CD4-positive, alpha-beta T cell treated with Interleukin-6 for 4 hours (primary cell): ENCODE data around the gene MTTP.

ENCODE experiments used
- DNase-seq: peaks from one replicate; pipeline ENCODE4 v3.0.0-alpha.2; 2020; ENCODE audit warnings: mixed read lengths

Gene MTTP

DNA sequence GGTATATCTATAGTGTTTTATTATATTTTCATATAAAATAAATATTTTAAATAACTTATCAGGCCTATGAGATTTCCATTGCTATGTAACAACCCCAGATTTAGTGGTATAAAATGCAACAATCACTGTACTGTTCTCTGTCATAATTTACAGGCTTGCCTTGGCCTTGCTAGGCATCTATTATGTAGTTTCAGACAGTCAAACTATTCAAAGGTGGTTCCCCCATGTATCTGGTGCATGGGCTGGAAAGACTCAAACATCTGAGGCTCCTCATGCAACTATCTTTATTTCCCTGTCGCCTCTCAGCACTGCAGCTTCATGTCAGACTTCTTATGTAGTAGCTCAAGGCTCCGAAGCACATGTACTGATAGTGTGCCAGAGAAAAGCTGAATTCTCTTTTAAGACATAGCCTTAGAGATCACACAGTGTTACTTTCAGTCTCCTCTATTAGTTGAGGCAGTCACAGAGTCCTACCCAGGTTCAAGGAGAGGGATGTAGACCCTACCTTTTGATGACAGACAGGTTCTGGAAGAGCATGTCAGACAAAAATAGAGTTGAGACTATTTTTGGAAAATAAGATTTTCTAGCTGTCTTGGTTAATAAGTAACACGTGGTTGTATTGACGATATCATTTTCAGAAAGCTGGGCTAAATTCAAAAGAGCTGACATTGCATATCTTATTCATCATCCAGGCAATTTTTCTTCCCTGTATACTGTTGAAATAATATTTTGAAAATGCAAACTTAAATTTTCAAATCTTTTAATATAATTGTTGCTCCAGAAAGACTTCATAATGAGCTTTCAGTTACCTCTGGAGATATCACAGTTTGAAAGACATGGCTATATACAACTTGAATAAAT, 19.4 kb downstream of the MTTP start:
- no peak for DNase-seq

DNA sequence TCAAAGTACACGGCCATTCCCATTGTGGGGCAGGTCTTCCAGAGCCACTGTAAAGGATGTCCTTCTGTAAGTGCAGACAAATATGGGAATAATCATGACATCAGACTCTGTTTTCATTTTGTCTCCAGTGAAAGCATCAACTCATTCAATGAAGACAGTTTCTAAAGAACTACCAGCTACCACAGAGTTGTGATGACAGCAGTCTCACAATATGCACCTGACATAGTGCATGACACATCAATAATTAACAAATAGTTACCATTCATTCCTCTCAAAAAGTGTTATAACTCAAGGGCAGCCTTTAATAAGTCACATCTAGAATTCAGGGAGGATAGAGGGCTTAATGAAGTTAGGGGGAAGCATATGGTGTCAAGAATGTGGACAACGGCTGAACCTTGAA, 20.2 kb downstream of the MTTP start:
- no peak for DNase-seq

DNA sequence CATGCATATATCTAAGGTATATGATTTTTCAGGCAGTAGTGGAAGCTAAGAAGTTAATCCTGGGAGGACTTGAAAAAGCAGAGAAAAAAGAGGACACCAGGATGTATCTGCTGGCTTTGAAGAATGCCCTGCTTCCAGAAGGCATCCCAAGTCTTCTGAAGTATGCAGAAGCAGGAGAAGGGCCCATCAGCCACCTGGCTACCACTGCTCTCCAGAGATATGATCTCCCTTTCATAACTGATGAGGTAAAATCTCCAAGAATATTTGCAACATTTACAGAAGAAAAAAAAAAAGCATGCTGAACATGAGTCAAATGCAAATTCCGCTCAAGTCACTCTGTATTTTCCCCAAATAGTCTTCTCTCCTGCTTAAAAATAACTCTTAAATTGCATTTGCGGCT, 32.1 kb downstream of the MTTP start:
- no peak for DNase-seq

- no peak for DNase-seq
Measured at GRCh38 chr4:99608417-99608816, 33.8 kb downstream of the MTTP start.

DNA sequence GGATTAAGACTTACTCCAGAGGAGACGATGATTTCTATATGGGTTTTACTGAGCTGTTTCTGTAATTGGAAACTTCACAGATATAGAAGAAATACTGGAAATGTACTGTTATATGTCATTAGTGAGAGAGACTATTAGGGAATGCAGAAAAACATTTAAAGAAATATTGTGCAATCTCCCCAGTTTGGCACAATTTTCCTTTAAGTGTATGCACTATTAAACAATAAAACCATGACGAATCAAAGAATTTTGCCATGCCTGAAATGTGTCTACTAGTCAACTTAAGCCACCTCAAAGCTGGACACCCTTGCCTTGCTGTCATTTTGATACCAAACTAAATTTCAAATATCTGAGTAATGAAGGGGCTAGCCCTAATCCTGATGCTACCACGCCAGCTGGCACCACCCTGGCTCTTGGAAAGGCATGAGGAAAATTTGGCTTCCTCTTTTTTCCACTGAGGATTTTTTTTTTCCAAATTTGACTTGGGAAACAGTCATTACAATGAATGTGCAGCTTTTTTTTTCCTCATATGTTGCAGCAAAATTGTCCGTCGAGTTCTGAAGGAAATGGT, 36.1 kb downstream of the MTTP start:
- no peak for DNase-seq

GRCh38 chr4:99612281-99612680, 37.7 kb downstream of the MTTP start:
- no peak for DNase-seq

DNA sequence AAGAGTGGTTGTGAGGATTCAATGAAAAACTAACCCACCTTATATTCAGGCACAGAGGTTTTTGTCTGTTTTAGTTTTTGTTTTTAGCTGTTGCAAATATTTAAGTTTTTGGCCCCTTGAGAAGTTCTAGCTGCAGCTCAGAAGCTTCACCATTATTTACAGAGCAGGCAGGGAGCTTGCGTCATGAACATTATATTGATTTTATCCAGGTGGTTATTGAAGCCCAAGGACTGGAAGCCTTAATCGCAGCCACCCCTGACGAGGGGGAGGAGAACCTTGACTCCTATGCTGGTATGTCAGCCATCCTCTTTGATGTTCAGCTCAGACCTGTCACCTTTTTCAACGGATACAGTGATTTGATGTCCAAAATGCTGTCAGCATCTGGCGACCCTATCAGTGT, 38.1 kb downstream of the MTTP start:
- no peak for DNase-seq

DNA sequence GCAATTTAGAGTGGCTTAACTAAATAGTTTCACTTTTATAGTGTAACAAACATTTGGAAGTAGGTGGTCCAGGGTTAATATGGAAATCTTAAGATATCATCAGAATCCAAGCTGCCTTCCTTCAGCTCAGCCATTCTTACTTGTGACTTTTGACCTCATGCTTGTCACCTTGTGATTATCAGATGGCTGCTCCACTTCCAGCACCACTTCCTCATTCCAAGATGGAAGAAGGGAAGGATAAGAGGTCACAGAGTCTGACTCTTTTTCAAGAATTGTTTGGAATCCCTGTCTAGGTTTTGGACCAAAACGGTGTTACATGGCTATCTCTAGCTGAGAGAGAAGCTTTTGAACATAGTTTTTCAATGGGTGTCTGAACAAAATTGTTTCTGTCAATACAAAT, 39.9 kb downstream of the MTTP start:
- DNase-seq = no peak

DNA sequence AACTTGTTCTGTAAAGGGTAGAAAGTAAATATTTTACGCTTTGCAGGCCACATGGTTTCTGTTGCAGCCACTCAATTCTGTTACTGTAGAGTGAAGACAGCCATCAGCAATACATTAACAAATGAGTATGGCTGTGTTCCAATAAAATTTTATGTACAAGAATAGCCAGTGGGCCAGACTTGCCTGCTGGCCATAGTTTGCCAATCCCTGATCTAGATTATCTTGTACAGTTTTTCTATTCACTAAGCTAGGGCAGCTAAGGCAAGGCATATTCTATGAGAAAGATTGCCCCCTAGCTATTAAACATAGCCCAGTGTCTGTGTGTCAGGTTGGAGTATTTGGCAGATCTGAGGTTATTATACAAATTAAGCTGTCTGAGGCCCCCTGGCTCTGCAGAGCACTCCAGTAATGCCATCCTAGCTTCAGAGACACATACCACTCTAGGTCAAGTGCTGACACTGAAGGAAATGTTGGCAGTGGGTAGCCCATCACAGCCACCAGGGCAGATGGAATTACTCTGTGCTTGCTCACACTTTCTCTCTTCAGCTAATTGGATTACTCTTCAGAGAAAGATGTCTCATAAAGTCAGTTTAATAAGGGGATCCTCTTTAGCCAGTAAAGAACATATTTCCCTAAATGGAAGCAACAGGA, 40.7 kb downstream of the MTTP start:
- no peak for DNase-seq

- DNase-seq = no peak
Measured at GRCh38 chr4:99617374-99617773, 42.8 kb downstream of the MTTP start.

- DNase-seq = no peak
Measured at GRCh38 chr4:99622341-99622740, 47.7 kb downstream of the MTTP start.

GRCh38 chr4:99624141-99624719, 49.6 kb downstream of the MTTP start:
- no peak for DNase-seq

DNA sequence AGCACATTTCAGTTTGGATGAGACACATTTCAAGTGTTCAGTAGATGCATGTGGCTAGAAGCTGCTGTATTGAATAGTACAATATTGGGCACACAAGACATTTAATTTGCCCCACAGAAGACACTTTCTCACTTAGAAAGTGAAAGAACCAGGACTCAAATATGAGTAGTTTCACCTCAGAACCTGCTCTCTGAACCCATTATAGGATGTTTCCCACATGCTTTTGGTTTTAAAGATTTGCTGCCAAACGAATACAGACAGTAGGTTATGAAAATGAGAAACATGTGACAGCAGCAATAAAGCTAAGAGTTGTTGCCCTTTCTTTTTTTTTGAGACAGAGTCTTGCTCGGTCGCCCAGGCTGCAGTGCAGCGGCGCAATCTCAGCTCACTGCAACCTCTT, 50.7 kb downstream of the MTTP start:
- no peak for DNase-seq

GRCh38 chr4:99628040-99628439, 53.4 kb downstream of the MTTP start:
- DNase-seq = no peak

GRCh38 chr4:99629962-99630554, 55.4 kb downstream of the MTTP start:
- no peak for DNase-seq

DNA sequence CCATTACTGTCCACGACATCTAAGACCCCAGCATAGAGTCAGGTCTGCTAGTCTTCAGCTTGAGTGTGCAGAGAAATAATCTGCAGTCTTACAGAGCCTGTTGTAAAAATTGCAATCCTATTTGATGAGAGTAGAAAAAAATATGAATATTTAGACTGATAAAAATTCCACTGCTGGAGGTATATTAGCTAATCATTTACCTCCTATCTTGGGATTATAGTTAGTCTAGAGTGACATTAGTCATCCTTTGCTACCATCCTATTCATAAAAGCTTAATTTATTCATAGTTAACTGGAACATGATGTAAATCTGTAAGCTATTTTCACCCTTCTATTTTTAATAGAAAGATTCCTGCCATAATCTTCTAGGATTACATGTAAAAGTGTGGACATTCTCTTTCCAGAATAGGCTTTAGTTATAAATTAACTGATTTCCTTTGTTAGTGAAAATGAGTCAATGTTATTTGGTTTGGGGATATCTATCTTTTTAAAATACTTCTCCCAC, 56.3 kb downstream of the MTTP start:
- no peak for DNase-seq

DNA sequence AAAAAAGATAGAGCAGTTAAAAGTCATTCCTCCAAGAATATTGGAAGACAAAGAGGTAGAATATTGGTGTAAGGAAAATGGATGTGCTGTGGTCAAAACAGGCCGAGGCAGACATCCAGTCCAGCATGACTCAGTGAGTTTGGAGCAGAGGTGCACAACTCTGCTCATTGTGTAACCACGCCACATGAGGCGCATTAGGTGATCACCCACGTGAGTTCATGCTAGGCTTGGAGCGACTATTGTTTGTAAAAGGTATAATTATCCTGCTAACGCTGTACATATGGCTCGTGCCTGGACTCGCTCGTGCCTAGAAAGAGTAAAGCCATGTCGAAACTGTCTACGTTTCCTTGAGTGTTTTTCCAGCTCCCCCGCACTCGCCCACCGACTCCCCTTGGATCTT, 59.1 kb downstream of the MTTP start:
- no peak for DNase-seq

- no peak for DNase-seq
Measured at GRCh38 chr4:99634742-99635360, 60.2 kb downstream of the MTTP start.

DNA sequence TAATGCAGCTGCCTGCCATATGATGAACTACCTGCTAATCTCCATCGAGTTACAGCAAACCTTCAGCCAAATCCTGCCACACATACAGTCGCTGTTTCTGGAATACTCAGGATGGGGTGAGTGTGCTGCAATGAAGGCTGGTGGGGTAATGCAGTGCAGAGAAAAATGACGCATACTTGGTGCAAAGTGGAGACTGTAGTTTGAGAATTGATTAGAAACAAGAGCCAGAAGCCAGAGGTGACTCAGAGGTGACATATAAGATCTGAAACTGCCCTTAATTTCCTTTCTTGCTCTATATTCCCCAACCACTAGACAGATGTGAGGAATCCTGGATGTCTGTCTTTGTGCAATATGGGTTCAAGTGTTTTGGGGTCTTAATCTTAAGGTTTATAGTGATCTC, 61.0 kb downstream of the MTTP start:
- DNase-seq = no peak

GRCh38 chr4:99636422-99636821, 61.8 kb downstream of the MTTP start:
- no peak for DNase-seq

DNA sequence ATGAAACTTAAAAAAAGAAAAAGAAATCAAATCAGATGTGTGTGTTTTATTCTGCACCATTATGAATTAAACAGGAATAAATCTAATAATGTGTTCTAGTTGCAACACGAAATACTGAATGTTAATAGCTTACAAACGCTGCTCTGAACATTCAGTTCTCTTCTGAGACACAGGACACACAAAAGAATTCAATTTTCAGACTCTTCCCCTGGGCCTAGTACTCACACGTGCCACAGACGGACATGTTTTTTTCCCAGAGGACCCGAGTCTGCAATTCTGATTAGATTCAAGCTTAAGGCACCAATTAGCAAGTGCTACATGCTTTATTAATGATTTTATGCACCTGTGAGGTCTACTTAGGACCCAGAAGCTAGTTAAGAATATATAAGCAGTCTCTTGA, 62.5 kb downstream of the MTTP start:
- no peak for DNase-seq

DNA sequence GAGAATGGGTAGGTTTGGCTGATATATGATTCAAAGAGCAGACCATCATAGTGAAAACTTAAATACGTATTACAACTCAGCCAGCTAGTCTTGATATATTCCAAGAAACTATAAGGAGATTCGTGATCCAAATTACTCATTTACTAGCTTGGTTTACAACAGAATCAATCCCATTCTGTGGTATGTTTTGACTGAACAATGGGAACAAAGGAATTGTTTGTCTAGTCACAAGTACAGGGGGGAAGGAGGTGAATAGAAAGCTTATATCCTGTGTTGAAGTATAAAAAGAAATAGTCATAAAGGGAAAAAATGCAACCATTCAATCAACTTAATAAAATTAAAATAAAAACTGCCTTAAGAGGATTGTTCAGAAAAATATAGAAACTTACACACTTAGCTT, 66.1 kb downstream of the MTTP start:
- DNase-seq = no peak
